Stomach (tissue), 4 donors: ENCODE data around the gene MKX.

ENCODE experiments used
- POLR2A ChIP-seq, 4 donors: fragments of 450-650 bp; IDR thresholded peaks; one replicate each; pipeline ENCODE4 v1.6.1; 2016; ENCODE audit warnings: antibody characterized with exemption in 4 of 4, control low read depth in 2 of 4, mild to moderate bottlenecking in 1 of 4, moderate library complexity in 1 of 4
- POLR2AphosphoS5 ChIP-seq, 3 donors: sonication (generic); formaldehyde crosslinking; IDR thresholded peaks; one replicate each; pipeline ENCODE4 v1.6.1; 2016; ENCODE audit warnings: antibody characterized with exemption in 3 of 3
- TF ChIP-seq, protein P1 (sequence below), 7 experiments: fragments of 450-650 bp in 4 of 7; fragments of 200-600 bp in 3 of 7; sonication (generic) in 3 of 7; IDR thresholded peaks; one replicate each; pipeline ENCODE4 v1.5.1; 2016 to 2019; ENCODE audit warnings: antibody characterized with exemption in 7 of 7, control low read depth in 2 of 7, mild to moderate bottlenecking in 1 of 7

DNA sequence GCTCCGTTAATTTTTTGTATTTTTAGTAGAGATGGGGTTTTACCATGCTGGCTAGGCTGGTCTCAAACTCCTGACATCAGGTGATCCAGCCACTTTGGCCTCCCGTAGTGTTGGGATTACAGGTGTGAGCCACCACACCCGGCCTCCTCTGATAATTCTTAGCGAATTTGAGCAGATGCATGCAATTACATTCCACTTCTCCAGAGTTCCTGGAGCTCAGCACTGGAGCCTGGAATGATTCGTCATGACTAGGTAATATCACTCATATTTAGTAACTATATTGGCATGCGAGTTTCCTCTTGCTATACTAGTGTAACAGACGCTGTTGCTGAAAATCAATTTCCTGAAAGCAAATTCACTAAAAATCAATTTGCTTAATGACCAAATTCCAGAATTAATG lies 86.8 kb downstream of the MKX start:
- TF ChIP-seq POLR2A (IDR thresholded peaks at IDR 0.05) (no peak), POLR2AphosphoS5 (IDR thresholded peaks at IDR 0.05) (no peak)
- TF ChIP-seq, protein P1, sequence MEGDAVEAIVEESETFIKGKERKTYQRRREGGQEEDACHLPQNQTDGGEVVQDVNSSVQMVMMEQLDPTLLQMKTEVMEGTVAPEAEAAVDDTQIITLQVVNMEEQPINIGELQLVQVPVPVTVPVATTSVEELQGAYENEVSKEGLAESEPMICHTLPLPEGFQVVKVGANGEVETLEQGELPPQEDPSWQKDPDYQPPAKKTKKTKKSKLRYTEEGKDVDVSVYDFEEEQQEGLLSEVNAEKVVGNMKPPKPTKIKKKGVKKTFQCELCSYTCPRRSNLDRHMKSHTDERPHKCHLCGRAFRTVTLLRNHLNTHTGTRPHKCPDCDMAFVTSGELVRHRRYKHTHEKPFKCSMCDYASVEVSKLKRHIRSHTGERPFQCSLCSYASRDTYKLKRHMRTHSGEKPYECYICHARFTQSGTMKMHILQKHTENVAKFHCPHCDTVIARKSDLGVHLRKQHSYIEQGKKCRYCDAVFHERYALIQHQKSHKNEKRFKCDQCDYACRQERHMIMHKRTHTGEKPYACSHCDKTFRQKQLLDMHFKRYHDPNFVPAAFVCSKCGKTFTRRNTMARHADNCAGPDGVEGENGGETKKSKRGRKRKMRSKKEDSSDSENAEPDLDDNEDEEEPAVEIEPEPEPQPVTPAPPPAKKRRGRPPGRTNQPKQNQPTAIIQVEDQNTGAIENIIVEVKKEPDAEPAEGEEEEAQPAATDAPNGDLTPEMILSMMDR (IDR thresholded peaks at IDR 0.05) = no peak
